Omental fat pad (tissue), 4 donors: Measurements from ENCODE around the gene SUMO3. TPM values are rescaled to one million over a fixed set of nuclear protein-coding genes. Genes with fewer than 3 reads are reported as not detected.

ENCODE experiments used
- ATAC-seq: fragments of 150-250 bp; one replicate; pipeline ENCODE4 v1.9.1; 2016; ENCODE audit warnings: mild to moderate bottlenecking, moderate library complexity; ENCODE audit not compliant: low FRiP score
- DNase-seq: peaks from one replicate; pipeline ENCODE4 v3.0.0-alpha.2; 2019; ENCODE audit warnings: low spot score
- CTCF ChIP-seq, 3 donors: fragments of 450-650 bp; IDR thresholded peaks; one replicate each; pipeline ENCODE4 v1.5.1; 2016 to 2017; ENCODE audit warnings: antibody characterized with exemption in 3 of 3, mild to moderate bottlenecking in 3 of 3, moderate library complexity in 2 of 3
- total RNA-seq, 4 donors: library from RNA; depleted of rRNA; stranded (reverse); fragments of >200 nt; gene quantifications; one replicate each; pipeline ENCODE4 v1.1.0, GENCODE V29; 2016

SUMO3 gene
- total RNA-seq, 4 donors from 2014 or later: 55.5 to 62.9 (median 60.2) TPM

- ATAC-seq (peak; percentile 6), DNase-seq (no peak)
- TF ChIP-seq CTCF (IDR thresholded peaks at IDR 0.05): no peak
Measured at GRCh38 chr21:44802396-44803153, 15.3 kb downstream of the SUMO3 start.

DNA sequence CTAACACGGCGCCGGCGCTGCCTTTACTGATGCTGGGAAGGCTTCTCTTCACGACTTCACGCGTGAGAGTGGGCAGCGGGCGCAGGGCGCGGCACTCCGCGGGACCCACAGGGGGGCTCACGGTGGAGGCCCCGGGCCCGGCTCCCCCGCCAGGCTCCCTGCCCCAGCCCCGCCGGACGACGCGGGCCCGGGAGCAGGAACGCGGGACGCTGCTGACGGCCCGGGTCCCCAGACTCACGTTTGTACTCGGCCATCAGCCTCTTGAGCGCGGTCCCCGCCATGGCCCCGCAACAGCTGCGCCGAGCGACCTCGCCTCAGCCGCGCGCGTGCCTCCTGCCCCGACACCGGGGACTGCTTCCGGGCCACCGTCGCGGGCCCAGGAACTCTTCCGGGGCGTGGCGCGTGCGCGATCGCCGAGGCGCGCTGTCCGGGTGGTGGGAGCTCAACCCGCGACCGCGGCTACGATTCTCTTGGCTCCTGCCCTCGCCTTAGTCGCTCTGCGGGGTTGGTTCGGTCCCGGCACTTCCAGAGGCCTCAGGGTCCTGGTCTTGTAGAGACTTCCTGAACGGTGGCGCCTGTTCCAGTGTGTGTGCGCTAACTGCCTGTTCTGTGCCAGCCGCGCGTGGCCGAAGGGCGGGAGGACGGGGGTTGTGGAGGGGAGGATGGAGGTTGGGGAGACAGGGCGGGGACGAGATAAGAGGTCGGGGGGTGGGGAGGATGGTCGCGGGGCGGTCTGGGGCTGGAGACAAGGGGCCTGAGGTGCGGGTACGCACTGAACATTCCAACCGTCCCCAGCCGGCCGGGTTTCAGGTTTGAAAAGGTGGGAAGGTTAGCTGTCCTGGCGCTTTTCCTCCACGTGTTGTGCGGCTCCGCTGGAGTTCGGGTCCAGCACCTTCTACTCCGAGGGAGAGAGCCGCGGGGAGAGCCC, 16.1 kb downstream of the SUMO3 start, which contains the start of gene UBE2G2:
UBE2G2 (minus strand) TSS at position 353 of the 928 bp plus-strand sequence; CDS start at position 281, 72 bp downstream.
- DNase-seq: peak; percentile 58
- peak; percentile 93 for ATAC-seq
- no peak for TF ChIP-seq CTCF (IDR thresholded peaks at IDR 0.05)

DNA sequence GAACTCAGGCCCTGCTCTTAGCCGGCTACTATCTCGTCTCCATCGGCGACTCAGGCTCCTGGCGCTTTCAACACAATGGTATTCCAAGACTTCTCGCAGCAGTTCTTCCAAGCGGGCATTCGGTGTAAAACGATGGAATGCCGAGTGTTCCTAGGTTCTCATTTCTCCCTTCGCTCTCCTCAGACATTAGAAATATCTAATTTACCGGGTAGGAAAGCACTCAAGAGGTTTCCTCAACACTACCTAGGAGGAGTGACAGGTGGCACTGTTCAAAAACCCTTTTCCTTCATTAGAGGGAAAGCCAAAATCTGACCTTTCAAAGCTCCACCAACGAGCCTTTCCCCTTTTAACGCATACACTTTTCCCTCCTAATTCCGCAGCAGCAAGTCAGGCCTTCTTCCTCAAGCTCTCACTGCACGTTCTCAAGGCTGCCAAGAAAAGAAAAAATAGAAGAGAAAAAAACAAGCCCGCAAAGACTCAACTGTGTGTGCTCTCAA, 16.8 kb downstream of the SUMO3 start:
- peak; percentile 13 for ATAC-seq
- TF ChIP-seq CTCF (IDR thresholded peaks at IDR 0.05): no peak

DNA sequence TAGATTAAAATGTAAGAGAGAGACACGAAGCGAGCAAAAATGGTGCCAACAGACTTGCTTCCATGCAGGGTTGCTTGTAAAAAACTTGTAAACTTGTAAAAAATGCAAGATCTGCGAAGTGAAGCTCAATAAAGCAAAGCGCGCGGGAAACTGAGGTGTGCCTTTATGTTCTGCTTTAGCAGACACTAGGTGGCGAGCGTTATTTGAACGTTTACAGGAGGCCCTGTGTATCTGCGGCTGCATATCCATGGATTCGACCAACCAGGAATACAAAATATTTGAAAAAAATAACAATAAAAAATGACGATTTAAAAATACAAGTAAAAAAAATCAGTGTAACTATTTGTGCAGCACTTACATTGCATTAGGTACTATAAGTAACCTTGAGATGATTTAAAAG, 17.8 kb downstream of the SUMO3 start:
- DNase-seq (no peak), ATAC-seq (no peak)
- TF ChIP-seq CTCF (IDR thresholded peaks at IDR 0.05): no peak

More for the DNA sequence above, 16.8 kb downstream of the SUMO3 start:
- no peak for DNase-seq

GRCh38 chr21:44799646-44800045, 18.2 kb downstream of the SUMO3 start:
- ATAC-seq (no peak), DNase-seq (no peak)
- no peak for TF ChIP-seq CTCF (IDR thresholded peaks at IDR 0.05)

GRCh38 chr21:44797775-44798174, 20.1 kb downstream of the SUMO3 start:
- no peak for DNase-seq

More at GRCh38 chr21:44797775-44798174, 20.1 kb downstream of the SUMO3 start:
- no peak for ATAC-seq
- TF ChIP-seq CTCF (IDR thresholded peaks at IDR 0.05): no peak
